GM21515 (cell line): ENCODE results near the gene PRKCE.

Experiments
- ATAC-seq: cut with Tn5 transposase; IDR thresholded peaks from one replicate; pipeline ENCODE4 v1.9.1; 2021; ENCODE audit not compliant: unreplicated experiment

PRKCE gene

DNA sequence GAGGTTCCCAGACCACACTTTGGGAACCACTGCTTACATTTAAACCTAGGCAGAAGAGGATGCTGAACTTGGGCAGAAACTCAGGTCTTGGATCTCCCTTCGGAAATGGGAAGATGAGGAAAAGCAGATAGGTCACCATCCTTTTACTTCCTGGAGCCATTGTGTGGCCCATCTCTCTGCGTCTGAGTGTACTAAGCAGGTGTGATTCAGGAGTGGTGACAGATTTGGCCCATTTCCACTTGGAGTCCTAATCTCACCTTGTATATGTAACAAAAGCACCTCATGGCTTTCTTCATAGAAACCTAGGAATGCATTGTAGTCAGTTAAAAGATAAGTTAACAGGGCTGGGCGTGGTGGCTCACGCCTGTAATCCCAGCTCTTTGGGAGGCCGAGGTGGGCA is 71.0 kb downstream of the PRKCE start:
- no peak for ATAC-seq

DNA sequence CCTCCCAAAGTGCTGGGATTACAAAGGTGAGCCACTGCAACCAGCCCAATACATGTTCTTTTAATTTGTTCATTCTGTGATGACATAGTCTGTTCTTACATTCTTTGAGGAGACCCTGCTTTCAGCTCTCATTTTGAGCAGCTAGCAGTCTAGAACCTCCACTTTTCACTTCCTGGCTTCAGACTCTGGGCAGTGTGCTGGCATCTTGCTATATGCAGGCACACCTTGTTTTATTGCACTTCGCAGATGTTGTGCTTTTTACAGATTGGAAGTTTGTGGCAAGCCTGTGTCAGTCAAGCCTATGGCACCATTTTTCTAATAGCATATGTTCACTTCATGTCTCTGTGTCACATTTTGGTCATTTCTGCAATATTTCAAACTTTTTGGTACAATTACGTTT is 72.4 kb downstream of the PRKCE start:
- ATAC-seq = no peak

DNA sequence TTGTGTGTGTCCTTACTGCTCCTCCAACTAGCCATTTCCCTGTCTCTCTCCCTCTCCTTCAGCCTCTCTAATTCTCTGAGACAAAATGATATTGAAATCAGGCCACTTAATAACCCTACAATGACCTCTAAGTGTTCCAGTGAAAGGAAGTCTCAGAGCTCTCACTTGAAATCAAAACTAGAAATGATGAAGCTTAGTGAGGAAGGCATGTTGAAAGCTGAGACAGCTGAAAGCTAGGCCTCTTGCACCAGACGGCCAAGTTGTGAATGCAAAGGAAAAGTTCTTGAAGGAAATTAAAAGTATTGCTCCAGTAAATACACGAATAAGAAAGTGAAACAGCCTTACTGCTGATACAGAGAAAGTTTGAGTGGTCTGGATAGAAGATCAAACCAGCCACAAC is 72.9 kb downstream of the PRKCE start:
- ATAC-seq = no peak

DNA sequence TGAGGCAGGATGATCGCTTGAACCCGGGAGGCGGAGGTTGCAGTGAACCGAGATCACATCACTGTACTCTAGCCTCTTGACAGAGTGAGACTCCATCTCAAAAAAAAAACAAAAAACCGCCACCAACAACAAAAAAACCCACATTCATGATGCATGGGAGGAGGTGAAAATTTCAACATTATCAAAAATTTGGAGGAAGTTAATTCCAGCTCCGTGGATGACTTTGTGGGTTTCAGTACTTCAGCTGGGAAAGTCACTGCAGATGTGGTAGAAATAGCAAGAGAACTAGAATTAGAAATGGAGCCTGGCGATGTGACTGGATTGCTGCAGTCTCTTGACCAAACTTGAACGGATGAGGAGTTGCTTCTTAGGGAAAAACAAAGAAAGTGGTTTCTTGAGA is 74.3 kb downstream of the PRKCE start:
- ATAC-seq = no peak

DNA sequence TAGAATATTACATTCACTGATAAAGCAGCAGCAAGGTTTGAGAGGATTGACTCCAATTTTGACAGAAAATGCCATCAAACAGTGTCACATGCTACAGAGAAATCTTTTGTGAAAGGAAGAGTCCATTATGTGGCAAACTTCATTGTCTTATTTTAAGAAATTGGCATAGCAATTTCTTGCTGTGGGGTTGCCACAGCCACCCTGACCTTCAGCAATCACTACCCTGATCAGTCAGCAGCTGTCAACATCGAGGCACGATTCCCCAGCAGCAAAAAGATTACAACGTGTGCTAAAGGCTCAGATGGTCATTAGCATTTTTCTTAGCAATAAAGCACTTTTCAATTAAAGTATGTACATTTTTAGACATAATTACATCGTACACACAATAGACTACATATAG is 74.7 kb downstream of the PRKCE start:
- no peak for ATAC-seq

DNA sequence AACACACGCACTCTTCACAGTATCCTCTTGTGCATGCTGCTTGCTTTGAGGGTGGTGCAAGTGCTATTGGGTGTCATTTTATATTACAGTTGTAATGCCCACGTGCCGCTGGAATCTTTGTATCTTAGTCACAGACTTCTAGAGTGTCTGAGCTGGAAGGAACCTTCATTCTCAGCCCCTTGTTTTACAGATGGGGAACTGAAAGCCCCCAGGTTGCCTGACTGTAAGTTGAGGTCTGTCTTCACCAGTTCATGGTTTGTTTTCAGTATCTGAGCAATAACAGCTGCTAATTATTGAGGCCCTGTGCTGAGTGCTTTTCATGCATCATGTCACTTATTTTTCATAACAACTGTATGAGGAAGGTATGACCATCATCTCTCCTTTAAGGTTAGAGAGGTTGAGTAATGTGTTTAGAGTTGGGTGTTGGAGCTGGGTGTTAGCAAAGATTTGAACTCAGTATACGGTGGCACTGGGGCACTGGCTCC is 77.0 kb downstream of the PRKCE start:
- ATAC-seq = peak; percentile 80

DNA sequence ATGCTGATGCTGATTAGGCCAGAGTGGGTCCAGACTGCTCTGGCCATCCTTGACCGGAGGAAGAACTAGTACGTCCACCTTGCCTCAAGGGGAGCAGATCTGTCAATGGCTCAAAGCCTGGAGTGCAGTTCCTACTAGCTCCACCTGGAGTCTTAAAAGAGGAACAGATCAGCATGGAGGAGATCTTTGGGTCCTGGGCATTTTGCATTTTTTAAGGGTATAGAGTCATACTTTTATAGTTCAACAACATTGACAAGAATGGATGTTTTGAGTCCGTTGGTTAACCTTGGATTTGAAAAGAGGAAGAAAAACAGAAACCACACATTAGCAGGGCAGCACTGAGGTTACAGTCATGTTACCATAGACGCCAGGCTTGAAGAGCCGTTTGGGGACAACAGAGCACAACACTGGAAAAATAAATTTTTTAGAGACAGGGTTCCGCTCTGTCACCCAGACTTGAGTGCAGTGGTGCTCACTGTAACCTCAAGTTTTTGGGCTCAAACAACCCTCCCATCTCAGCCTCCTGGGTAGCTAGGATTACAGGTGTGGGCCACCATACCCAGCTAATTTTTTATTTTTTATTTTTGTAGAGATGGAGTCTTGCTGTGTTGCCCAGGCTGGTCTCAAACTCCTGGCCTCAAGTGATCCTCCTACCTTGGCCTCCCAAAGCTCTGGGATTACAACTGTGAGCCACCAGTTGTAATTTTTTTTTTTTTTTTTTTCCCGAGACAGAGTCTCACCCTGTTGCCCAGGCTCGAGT is 78.5 kb downstream of the PRKCE start:
- ATAC-seq = peak; percentile 50

DNA sequence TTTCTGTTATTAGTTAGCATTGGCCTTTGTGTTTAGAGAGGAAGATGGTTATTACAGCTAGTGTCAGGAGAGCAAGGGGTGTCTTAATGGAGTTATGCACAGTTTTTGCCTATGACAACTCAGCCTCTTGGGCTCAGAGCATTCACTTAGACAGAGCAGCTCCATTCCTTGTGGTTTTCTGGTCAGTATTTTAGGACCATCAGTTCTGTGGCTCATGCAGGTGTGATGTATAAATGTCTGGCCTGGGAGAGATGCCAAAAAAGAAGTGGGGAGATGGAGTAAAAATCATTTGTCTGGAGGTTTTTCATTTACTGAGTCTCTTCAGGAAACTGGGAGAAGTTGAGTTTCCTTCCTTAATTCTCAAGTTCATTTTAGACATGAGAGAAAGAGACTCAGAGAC is 79.7 kb downstream of the PRKCE start:
- ATAC-seq = no peak

DNA sequence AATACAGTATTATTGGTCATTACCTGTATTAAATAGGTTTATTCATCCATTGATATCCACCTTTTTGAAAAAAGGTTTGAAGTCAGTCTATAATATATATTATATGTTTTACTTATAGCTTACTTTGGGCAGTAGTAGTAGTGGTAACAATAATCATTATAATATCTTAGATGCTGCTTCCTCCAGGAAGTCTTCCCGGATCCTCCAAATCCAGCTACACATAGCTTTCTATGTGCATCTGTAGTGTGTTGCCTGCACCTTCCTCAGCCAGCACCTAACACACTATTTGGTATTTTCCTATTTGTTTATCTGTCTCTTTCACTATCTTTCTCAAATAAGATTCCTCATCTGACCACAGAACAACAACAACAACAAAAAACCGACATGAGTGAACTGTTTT is 81.0 kb downstream of the PRKCE start:
- no peak for ATAC-seq

DNA sequence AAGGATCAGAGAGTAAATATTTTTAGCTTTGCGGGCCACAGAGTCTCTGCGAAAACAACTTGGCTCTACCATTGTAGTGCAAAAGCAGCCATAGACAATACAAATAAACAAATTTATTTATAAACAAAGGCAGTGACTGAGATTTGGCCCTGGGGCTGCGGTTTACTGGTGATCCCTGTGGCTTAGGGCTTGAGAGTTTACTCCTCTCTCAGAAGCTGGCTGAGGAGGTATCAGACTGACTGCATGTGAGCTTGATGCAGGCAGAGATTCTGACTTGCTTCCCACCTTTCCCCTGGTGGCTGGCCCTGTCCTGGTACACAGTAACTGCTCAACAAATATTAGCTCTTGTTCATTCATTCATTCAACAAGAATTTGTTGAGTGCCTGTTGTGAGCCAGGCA is 81.5 kb downstream of the PRKCE start:
- no peak for ATAC-seq

DNA sequence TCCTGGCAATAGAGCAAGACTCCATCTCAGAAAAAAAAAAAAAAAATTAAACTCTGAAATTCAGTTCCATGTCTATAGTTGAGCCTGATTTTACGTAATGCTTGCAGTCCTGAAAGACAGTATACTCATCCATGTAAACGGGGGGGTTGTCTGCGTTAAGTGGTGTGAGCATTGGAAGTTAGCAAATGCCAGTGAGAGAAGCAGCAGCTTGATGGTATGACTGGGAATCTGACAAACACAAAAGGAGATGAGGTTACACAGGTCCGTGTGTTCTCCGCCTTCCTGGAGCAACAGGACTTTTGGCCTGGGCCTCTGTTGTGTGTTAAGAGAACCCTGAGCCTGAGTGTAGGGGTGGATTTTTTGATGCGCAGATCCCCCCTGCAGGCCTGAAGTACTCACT is 82.9 kb downstream of the PRKCE start:
- no peak for ATAC-seq

DNA sequence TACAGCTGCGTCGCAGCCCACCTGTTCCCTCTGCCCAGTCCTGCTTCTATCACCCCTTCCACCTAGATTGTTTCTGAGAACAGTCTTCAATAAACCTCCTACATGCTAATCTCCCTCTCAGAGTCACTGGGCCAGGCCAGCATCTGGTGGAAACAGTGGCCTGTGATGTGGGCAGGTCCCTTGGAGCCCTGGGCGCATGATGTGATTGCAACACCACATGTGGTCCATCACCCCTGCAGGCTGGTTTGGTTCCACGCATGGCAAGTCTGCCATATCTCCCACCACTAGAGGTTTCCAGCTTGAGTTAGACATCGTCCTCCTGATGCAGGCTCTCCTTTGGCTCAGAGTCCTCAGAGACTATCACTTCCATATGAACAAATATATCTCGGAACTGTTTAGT is 83.5 kb downstream of the PRKCE start:
- ATAC-seq = no peak

DNA sequence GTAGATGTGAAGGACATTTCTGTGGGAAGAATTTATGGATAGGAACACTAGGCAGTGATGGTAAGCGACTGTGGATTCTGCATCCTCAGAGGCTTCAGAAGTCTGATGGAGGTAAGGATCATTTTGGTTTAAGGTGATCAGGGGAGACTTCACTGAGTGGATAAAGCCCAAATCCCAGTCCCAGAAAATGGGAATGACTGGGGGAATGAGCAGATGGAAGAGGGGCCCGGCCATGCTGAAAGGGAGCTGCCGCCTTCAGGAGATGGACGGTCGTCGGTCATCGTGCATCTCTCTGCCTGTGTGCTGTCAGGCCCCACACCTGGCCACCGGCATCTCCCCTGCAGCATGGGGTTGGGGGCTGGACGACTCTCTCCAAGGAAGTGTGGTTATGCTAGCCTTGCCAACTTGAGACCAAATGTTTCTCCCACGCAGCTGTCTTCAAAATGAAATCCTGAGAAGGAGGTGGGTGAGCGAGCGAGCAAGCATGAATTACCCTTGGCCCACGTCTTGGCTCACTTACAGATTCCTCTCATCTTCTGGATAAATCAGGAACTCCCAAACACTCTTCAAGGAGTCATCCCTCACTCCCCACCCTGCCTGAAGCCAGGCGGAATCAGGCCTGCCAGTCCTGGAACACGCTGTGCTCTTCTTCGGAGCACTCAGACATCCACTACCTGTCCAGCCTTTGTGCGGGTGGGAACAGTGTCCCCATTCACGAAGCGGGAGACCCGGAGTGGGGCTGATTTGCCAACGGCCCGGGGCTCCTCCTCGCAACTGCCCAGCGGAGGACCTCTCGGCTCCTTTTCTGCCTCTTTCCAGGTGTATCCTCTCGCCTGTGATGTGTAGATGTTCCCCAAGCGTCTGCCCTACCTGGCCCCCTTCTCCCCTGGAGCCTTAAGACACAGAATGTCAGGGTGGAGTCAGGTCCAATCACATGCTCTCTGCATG is 85.6 kb downstream of the PRKCE start:
- no peak for ATAC-seq

DNA sequence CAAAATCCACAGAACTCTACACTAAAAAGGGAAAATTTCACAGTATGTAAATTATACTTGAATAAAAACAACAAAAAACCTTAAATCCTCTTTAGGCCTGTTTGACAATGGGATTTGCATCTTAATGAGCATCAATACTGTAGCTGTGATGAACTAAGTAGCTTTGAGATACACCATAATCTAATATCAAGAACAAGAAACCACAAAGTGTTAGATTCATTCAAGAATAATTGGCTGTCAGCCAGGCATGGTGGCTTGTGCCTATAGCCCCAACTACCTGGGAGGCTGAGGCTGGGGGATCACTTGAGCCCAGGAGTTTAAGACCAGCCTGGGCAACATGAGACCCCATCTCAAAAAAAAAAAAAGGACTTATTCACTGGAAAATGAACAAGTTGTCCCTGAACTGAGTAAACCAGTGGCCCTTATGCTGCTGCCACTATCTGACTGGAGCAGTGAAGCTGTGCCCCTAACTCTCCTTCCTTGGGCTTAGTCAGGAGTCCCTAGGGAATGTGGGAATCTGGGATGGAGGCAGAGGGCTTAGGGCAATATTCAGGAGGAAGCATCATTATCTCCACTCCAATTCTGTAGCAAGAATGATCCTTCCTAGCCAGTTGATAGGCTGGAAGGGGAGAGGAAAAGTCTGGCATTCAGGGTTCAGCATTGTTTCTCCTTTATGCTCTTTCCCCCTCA is 88.5 kb downstream of the PRKCE start:
- ATAC-seq = no peak

DNA sequence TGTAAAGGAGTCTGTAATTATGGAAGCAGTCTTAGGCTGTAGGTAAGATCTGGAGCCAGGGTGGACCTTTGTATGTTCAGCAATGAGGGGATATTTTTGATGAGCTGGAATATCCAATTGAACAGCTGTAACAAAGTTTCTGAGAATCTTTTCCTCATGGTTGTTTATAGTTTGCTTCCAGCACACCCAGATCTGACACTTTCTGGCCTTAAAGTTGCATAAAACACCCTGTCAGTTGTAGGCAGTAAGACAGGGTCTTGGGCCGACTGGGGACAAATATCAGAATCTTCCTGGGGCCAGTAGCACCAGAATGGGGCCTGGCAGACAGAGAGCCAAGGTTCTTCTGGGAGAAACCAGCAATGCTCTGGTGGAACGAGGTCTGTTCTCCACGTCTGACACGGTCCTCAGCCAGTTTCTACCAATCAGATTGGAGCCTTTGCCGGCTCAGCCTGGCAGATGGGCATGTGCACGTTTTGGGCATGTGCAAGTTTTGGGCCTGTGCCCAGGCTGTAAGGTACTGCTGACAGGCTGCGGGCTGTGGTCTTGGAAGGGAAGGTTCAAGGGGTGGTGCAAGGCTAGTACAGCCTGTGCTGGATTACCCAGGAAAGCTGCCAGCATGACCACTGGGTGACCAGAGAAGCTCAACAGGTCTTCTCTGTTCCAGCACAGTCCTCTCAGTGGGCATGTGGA is 89.8 kb downstream of the PRKCE start:
- no peak for ATAC-seq

DNA sequence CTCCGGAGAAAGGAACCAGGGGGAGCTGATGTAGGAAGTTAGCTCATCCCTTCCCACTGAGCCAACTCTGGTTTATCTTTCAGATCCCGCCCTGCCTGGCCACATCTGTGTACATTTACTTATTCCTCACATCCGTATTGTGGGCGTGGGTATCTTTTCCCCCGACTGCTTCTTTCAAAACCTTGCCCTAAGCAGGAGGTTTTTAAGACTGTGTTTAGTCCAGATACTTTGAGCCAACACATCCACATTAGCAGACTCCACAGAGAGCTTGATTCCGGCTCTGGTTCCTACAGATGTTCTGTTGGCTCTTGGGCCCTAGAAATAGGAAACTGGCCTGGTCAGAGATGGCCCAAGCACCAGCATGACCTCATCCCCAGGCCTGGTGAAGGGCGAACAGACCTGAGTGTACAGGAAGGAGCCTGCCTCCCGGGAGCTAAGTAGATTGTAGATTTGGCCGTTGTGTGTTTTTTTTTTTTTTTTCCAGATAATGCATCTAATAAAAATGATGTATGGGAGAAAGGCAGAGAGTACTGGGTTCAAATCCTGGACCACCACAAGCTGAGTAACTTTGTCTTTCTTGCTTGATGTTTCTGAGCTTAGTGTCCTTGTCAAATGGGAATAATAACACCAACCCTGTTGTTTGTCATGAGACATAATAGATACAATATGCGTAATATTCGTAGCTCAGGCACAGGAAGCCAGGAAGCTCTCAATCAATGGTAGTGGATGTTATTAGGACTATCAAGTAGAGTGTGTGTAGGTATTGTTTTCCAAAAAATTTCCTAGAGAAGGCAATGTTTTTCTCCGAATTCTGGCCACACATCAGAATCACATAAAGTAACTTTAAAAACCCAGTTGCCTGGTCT is 92.3 kb downstream of the PRKCE start:
- ATAC-seq = no peak

DNA sequence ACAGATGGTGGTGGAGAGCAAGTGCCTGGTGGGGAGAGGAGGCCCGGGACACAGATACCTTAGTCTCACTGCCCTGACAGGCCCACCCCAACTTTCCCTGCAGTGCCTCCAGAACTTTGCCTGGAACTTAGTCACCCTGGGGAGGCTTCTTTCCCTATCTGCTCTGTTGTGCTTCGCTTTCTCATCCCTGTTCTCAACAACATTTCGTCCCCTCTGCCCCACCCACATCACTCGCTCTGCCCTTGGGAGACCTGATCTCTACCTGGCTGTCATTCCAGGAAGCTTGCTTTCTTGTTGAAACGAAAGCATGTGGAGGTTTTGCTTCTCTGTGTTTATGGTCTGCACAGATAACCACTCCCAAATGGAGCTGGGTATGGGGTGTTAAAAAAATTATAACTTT is 93.8 kb downstream of the PRKCE start:
- no peak for ATAC-seq

DNA sequence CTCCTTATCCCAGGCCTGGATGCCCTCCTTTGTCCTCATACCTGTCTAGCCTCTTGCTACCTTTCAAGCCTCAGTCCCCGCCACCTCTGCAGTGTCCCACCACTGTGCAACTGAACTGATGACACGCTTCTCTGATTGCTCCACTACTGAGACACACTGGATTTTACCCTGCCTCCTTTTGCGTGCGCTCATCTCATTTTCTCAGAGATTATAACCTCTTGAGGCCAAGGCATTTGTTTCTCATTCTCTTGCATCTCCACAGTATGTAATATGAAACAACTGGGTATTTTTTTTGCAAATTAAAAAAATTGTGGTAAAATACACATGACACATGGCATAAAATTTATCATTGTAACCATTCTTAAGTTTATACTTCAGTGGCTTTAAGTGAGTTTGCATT is 95.4 kb downstream of the PRKCE start:
- ATAC-seq = no peak

DNA sequence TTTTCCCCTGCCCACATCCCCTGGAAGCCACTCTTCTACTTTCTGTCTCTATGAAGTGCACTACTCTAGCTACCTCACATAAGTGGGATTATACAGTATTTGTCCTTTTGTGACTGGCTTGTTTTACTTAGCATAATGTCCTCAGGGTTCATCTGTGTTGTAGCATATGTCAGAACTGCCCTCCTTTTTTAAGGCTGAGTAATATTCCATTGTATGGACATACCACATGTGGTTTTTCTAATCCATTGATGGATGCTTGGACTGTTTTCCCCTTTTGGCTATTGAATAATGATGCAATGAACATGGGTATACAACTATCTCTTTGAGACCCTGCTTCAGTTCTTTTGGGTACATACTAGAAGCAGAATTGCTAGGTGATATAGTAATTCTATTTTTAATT is 95.9 kb downstream of the PRKCE start:
- no peak for ATAC-seq

DNA sequence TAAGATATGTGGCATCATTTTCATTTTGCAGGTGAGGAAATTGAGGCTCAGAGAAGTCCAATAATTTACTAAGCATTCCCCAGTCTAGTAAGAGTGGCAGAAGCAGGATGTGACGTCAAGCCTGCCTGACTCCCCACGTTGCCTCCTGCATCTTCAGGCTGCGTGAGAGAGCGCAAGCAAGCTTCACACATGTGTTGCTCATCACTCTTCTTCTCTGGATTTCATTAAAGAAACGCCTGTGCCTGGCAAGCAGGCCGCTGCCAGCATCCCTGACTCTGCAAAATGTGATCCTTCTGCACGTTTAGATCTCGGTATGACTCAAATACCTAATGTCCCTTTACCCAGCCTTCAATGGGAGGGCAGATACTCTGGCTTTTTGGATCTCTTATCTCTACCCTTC is 96.8 kb downstream of the PRKCE start:
- ATAC-seq = no peak
